ENCODE data around the gene PRSS38. TPM values are rescaled to one million over a fixed set of nuclear protein-coding genes. Genes with fewer than 3 reads are reported as not detected.

PRSS38 gene
- polyA plus RNA-seq, 2 of the 4 experiments (the other 2 are of a cell fraction), result not detected

- no peak overlapping the region for H3K4me2 ChIP-seq
- POLR2A ChIA-PET, result no interaction called here
- CTCF ChIA-PET, result interaction anchor here (1.2 to 1.3 kb wide), 2 partner anchors 11 to 180 kb away, joined by 4 to 9 read pairs; no protein-coding TSS in a partner anchor
- H3K9me3 ChIP-seq, result no peaks in the 10 kb centered on the region
- ATAC-seq (no peak), DNase-seq (ENCODE audit: low read depth in 1 of 2, low spot score in 1 of 2) (no peak), FAIRE-seq (no peak)
- H3K4me3 ChIP-seq, result no peak overlapping the region
- WGBS (ENCODE audit: missing lambda C conversion rate), result 84% methylated on average over 15 of the region's 15 CpGs
- TF ChIP-seq TP53 (CRISPR knock-in tag; IDR thresholded peaks at IDR 0.05) (no peak), HOXB5 (CRISPR knock-in tag; IDR thresholded peaks at IDR 0.05) (no peak), ESRRA (IDR thresholded peaks at IDR 0.05; ENCODE audit: borderline replicate concordance, low read length) (no peak), EHMT2 (IDR thresholded peaks at IDR 0.05; ENCODE audit: low read depth) (no peak), POLR2AphosphoS2 (conservative IDR thresholded peaks at IDR 0.05; ENCODE audit: low read length) (no peak), REST (IDR thresholded peaks at IDR 0.05) (no peak), ZC3H11A (IDR thresholded peaks at IDR 0.05) (no peak), RFX5 (IDR thresholded peaks at IDR 0.05) (no peak), POLR2A (IDR thresholded peaks at IDR 0.05; ENCODE audit: low read length) (no peak), HDAC2 (IDR thresholded peaks at IDR 0.05) (no peak), CBX2 (IDR thresholded peaks at IDR 0.05; ENCODE audit: borderline replicate concordance, low read depth) (no peak), USF2 (IDR thresholded peaks at IDR 0.05) (no peak), HEYL (CRISPR knock-in tag; IDR thresholded peaks at IDR 0.05) (no peak), FOXS1 (CRISPR knock-in tag; IDR thresholded peaks at IDR 0.05) (no peak), CHD2 (IDR thresholded peaks at IDR 0.05; ENCODE audit: low read length, partially characterized antibody) (no peak), FOSL2 (IDR thresholded peaks at IDR 0.05) (no peak), FOSL2 (CRISPR knock-in tag; IDR thresholded peaks at IDR 0.05) (no peak), E2F6 (IDR thresholded peaks at IDR 0.05; ENCODE audit: borderline replicate concordance, low read depth) (no peak), RCOR1 (IDR thresholded peaks at IDR 0.05; ENCODE audit: low read depth, low read length) (no peak), GATA3 (IDR thresholded peaks at IDR 0.05; ENCODE audit: borderline replicate concordance) (no peak)
- no peaks in the 10 kb centered on the region for H3K4me1 ChIP-seq
- H3K27ac ChIP-seq, result no peak overlapping the region
Measured at GRCh38 chr1:227773558-227773957, 41.9 kb upstream of the PRSS38 start.

- no peak overlapping the region for H3K4me3 ChIP-seq
- no peak for DNase-seq (ENCODE audit: low read depth in 1 of 2, low spot score in 1 of 2)
- H3K27ac ChIP-seq, result no peak overlapping the region
- TF ChIP-seq PHF8 (IDR thresholded peaks at IDR 0.05; ENCODE audit: borderline replicate concordance, low read depth) (no peak), REST (IDR thresholded peaks at IDR 0.05) (no peak), NR3C1 (IDR thresholded peaks at IDR 0.05) (no peak), HOXB5 (CRISPR knock-in tag; IDR thresholded peaks at IDR 0.05) (no peak), RFX5 (IDR thresholded peaks at IDR 0.05) (no peak)
- ChIA-PET POLR2A (no interaction called here), CTCF (interaction anchor here (1.2 to 1.7 kb wide), 3 partner anchors 12 to 179 kb away, joined by 4 to 9 read pairs (median 6); no protein-coding TSS in a partner anchor)
- H3K4me2 ChIP-seq, result no peak overlapping the region
- H3K4me1 ChIP-seq, result no peaks in the 10 kb centered on the region
- no peaks in the 10 kb centered on the region for H3K9me3 ChIP-seq
- ATAC-seq, result no peak
- no peak for FAIRE-seq
- WGBS (ENCODE audit: missing lambda C conversion rate), result 93% methylated on average over 12 of the region's 13 CpGs
Measured at GRCh38 chr1:227774051-227774731, 41.3 kb upstream of the PRSS38 start.
